B cell (primary cell): ENCODE measurements around the gene ARHGAP25. TPM values are rescaled to one million over a fixed set of nuclear protein-coding genes. Genes with fewer than 3 reads are reported as not detected.

Experiments
- ATAC-seq: fragments of 200-7000 bp; cut with Tn5 transposase; one replicate; pipeline ENCODE4 v1.10.0; 2021; ENCODE audit warnings: low read depth, mild to moderate bottlenecking, moderate number of reproducible peaks, moderate library complexity
- CTCF ChIA-PET: fragments of 350-600 bp; sonication (Branson Sonifier 250); formaldehyde crosslinking; loops from one replicate; lab custom pipeline; 2021; ENCODE audit warnings: antibody characterized with exemption, inconsistent platforms; lab: Charles Lee
- POLR2A ChIA-PET: fragments of 350-600 bp; sonication (Branson Sonifier 250); formaldehyde crosslinking; loops from one replicate; lab custom pipeline; 2021; ENCODE audit warnings: antibody characterized with exemption; lab: Charles Lee
- DNase-seq: peaks from one replicate; pipeline ENCODE4 v3.0.0; 2013
- H2AFZ ChIP-seq: 2 replicates; pipeline ENCODE4 v1.6.1; 2012; ENCODE audit warnings: mild to moderate bottlenecking, low read depth, low read length; ENCODE audit not compliant: insufficient read depth, poor library complexity, severe bottlenecking
- H3K27ac ChIP-seq, 2 donors: 1 replicate in 1 of 2; 2 replicates in 1 of 2; pipeline ENCODE4 v1.5.1; 2012 to 2013; ENCODE audit warnings: low read length in 2 of 2, mild to moderate bottlenecking in 2 of 2, moderate library complexity in 1 of 2
- H3K27me3 ChIP-seq, 4 experiments: fragments of 200-600 bp in 1 of 4; sonication (generic) in 1 of 4; replicated peaks in 1 of 4; 1 replicate in 2 of 4; 2 replicates in 2 of 4; pipeline versions ENCODE4 v1.6.1 to v1.7.0; 2013 to 2016; ENCODE audit warnings: low read length in 3 of 4, mild to moderate bottlenecking in 2 of 4, mixed read lengths in 1 of 4, moderate library complexity in 1 of 4; ENCODE audit not compliant: insufficient read depth in 4 of 4, control insufficient read depth in 3 of 4; ENCODE audit errors: control extremely low read depth in 1 of 4
- H3K36me3 ChIP-seq, 2 experiments: replicated peaks in 1 of 2; 1 replicate in 1 of 2; 2 replicates in 1 of 2; pipeline versions ENCODE4 v1.6.1 to v1.7.1; 2013; ENCODE audit warnings: low read length in 1 of 2; ENCODE audit not compliant: insufficient read depth in 2 of 2, control insufficient read depth in 1 of 2; ENCODE audit errors: control extremely low read depth in 1 of 2, extremely low read depth in 1 of 2
- H3K4me1 ChIP-seq, 2 donors: fragments of 200-600 bp in 1 of 2; sonication (generic) in 1 of 2; 1 replicate in 1 of 2; 2 replicates in 1 of 2; pipeline versions ENCODE4 v1.5.1 to v1.6.1; 2013 to 2017; ENCODE audit warnings: low read length in 2 of 2; ENCODE audit not compliant: control insufficient read depth in 2 of 2, insufficient read depth in 2 of 2
- H3K4me2 ChIP-seq: replicated peaks from 2 replicates; pipeline ENCODE3; 2012; ENCODE audit warnings: mild to moderate bottlenecking, low read depth, low read length; ENCODE audit not compliant: poor library complexity, severe bottlenecking
- H3K4me3 ChIP-seq, 5 experiments: fragments of 200-600 bp in 1 of 5; sonication (generic) in 1 of 5; 1 replicate in 3 of 5; 2 replicates in 2 of 5; pipeline versions ENCODE4 v1.5.1 to v1.7.0; 2011 to 2016; ENCODE audit warnings: low read length in 4 of 5, mild to moderate bottlenecking in 4 of 5, low read depth in 2 of 5, control low read depth in 1 of 5, moderate library complexity in 1 of 5; ENCODE audit not compliant: insufficient read depth in 1 of 5; ENCODE audit errors: control extremely low read depth in 1 of 5, extremely low read depth in 1 of 5
- H3K79me2 ChIP-seq: fragments of 200-600 bp; sonication (generic); one replicate; pipeline ENCODE4 v1.6.0; 2016; ENCODE audit warnings: low read length; ENCODE audit not compliant: control insufficient read depth, insufficient read depth
- H3K9ac ChIP-seq: fragments of 200-600 bp; sonication (generic); 2 replicates; pipeline ENCODE4 v1.6.1; 2017; ENCODE audit warnings: mild to moderate bottlenecking, low read length, moderate library complexity
- H3K9me3 ChIP-seq, 3 donors: one replicate each; pipeline versions ENCODE4 v1.6.1 to v1.7.1; 2013; ENCODE audit warnings: low read length in 2 of 3; ENCODE audit not compliant: control insufficient read depth in 2 of 3, insufficient read depth in 1 of 3; ENCODE audit errors: control extremely low read depth in 1 of 3
- H4K20me1 ChIP-seq: 2 replicates; pipeline ENCODE4 v1.6.0; 2012; ENCODE audit warnings: mild to moderate bottlenecking, low read length; ENCODE audit not compliant: insufficient read depth, control insufficient read depth, poor library complexity, severe bottlenecking
- H3K27ac Mint-ChIP-seq: one replicate; pipeline ENCODE4 v1.8.0; 2021; ENCODE audit warnings: mixed read lengths
- H3K27me3 Mint-ChIP-seq: one replicate; pipeline ENCODE4 v1.8.0; 2021; ENCODE audit warnings: mixed read lengths
- H3K4me1 Mint-ChIP-seq: one replicate; pipeline ENCODE4 v1.8.0; 2021; ENCODE audit warnings: mixed read lengths
- H3K4me3 Mint-ChIP-seq: one replicate; pipeline ENCODE4 v1.8.0; 2021; ENCODE audit warnings: mixed read lengths
- H3K9me3 Mint-ChIP-seq: one replicate; pipeline ENCODE4 v1.8.0; 2022; ENCODE audit warnings: mixed read lengths; ENCODE audit not compliant: insufficient read depth
- CTCF ChIP-seq: fragments of 200-600 bp; IDR thresholded peaks from one replicate; pipeline ENCODE4 v1.8.0; 2022; ENCODE audit warnings: antibody characterized with exemption, mild to moderate bottlenecking
- EZH2 ChIP-seq: IDR thresholded peaks from 2 replicates; pipeline ENCODE4 v1.6.1; 2012; ENCODE audit warnings: borderline replicate concordance, low read depth, mild to moderate bottlenecking, moderate library complexity, low read length; ENCODE audit not compliant: insufficient read depth, poor library complexity, severe bottlenecking
- WGBS: methylation state at CpG from one replicate; pipeline ENCODE4 v1.1.5; 2013; ENCODE audit warnings: missing lambda C conversion rate; ENCODE audit not compliant: insufficient coverage; 5-methylcytosine and 5-hydroxymethylcytosine counted together
- intact Hi-C: fragments of 100-400 bp; cut with micrococcal nuclease; formaldehyde crosslinking; loops from one replicate; pipeline ENCODE4 v1.10.0; 2022
- polyA plus RNA-seq: library from polyadenylated mRNA; depleted of rRNA; stranded (reverse); fragments of >200 nt; gene quantifications from 2 replicates; pipeline ENCODE4 v1.2.3, GENCODE V29; 2012
- total RNA-seq, 2 donors: library from RNA; stranded (reverse); fragments of 120-200 nt in 1 of 2; gene quantifications; 1 replicate in 1 of 2; 2 replicates in 1 of 2; pipeline versions ENCODE4 v1.2.3 to v1.2.4, GENCODE V29; 2013 to 2022

The ARHGAP25 gene
- total and polyA plus RNA-seq, 2 donors (not counting 1 experiment from before 2014, with no cell fraction given): 97.9 to 207 TPM

GRCh38 chr2:68871159-68871764 lies 136.7 kb downstream of the ARHGAP25 start, which contains the start of gene BMP10:
Gene BMP10, minus strand, starts transcription at chr2:68871397. Its CDS starts 39 bp downstream, at chr2:68871358.
- Histone ChIP-seq H2AFZ (no peak within 1 kb of the TSS), H3K4me1 (no peaks in the 10 kb centered on the region), H3K4me2 (no peak within 1 kb of the TSS), H3K9me3 (no peaks in the 10 kb centered on the region), H3K4me3 (no peak within 1 kb of the TSS), H3K27ac (no peak within 1 kb of the TSS), H3K79me2 (no peaks in the 10 kb centered on the region), H3K36me3 (no peaks in the 10 kb centered on the region), H4K20me1 (no peaks in the 10 kb centered on the region), H3K27me3 (no peaks in the 10 kb centered on the region), H3K9ac (no peak within 1 kb of the TSS)
- no peak for DNase-seq
- peaks cover 7% of the 10 kb centered on the region for H3K27me3 Mint-ChIP-seq
- TF ChIP-seq CTCF: no peak
- no peak for TF ChIP-seq EZH2
- no peaks in the 10 kb centered on the region for H3K9me3 Mint-ChIP-seq
- 98% methylated on average over 6 of the region's 6 CpGs for WGBS
- H3K4me3 Mint-ChIP-seq: no peak within 1 kb of the TSS
- no peaks in the 10 kb centered on the region for H3K4me1 Mint-ChIP-seq
- ChIA-PET POLR2A (no interaction called here), CTCF (no interaction called here)
- no peak for ATAC-seq
- intact Hi-C loops: no loop called here
- no peak within 1 kb of the TSS for H3K27ac Mint-ChIP-seq

Other genes starting within 250 kb of the ARHGAP25 start
- not detected in 2 replicates for gene PROKR1, start 91.2 kb upstream of the ARHGAP25 start, total RNA-seq
- gene PROKR1, start 91.2 kb upstream of the ARHGAP25 start, polyA plus RNA-seq: 0.01 TPM in 1 of 2 replicates, not detected in the other
- gene BMP10, start 136.6 kb downstream of the ARHGAP25 start, total RNA-seq: not detected in 2 replicates
- not detected in 2 replicates for gene BMP10, start 136.6 kb downstream of the ARHGAP25 start, polyA plus RNA-seq
- not detected in 2 replicates for gene GKN2, start 218.1 kb downstream of the ARHGAP25 start, total RNA-seq
- gene GKN2, start 218.1 kb downstream of the ARHGAP25 start, polyA plus RNA-seq: not detected in 2 replicates
- not detected in 2 replicates for gene GKN1, start 239.8 kb downstream of the ARHGAP25 start, total RNA-seq
- gene GKN1, start 239.8 kb downstream of the ARHGAP25 start, polyA plus RNA-seq: not detected in 2 replicates